T-cell (primary cell): ENCODE measurements around the gene EXOC3. TPM values are rescaled to one million over a fixed set of nuclear protein-coding genes. Genes with fewer than 3 reads are reported as not detected.

Experiments
- ATAC-seq, 4 experiments: fragments of 200-7000 bp in 3 of 4; fragments of 150-1000 bp in 1 of 4; cut with Tn5 transposase; replicated peaks in 1 of 4; 1 replicate in 3 of 4; 2 replicates in 1 of 4; pipeline ENCODE4 v1.10.0; 2021; ENCODE audit warnings: moderate library complexity in 3 of 4, mild to moderate bottlenecking in 2 of 4, moderate number of reproducible peaks in 1 of 4
- CTCF ChIA-PET, 2 donors: fragments of 300-600 bp; sonication (Branson Sonifier 250); formaldehyde crosslinking; loops; one replicate each; lab custom pipeline; 2022; ENCODE audit warnings: antibody characterized with exemption in 2 of 2; lab: Charles Lee
- POLR2A ChIA-PET, 2 donors: fragments of 300-600 bp; sonication (Branson Sonifier 250); formaldehyde crosslinking; loops; one replicate each; lab custom pipeline; 2022; ENCODE audit warnings: antibody characterized with exemption in 2 of 2; lab: Charles Lee
- DNase-seq, 35 experiments: peaks; one replicate each; pipeline versions ENCODE4 v3.0.0 to v3.0.0-alpha.2; 2013 to 2023
- H3K27ac ChIP-seq: one replicate; pipeline ENCODE4 v1.5.1; 2013; ENCODE audit warnings: low read length
- H3K27me3 ChIP-seq, 2 experiments: replicated peaks in 1 of 2; 1 replicate in 1 of 2; 2 replicates in 1 of 2; pipeline versions ENCODE4 v1.6.1 to v1.7.0; 2013; ENCODE audit warnings: low read length in 1 of 2, mixed read lengths in 1 of 2; ENCODE audit not compliant: control insufficient read depth in 2 of 2, insufficient read depth in 2 of 2; ENCODE audit errors: extremely low read depth in 1 of 2
- H3K36me3 ChIP-seq, 2 donors: 1 replicate in 1 of 2; 2 replicates in 1 of 2; pipeline versions ENCODE4 v1.6.1 to v1.7.0; 2013; ENCODE audit warnings: low read length in 1 of 2; ENCODE audit not compliant: control insufficient read depth in 2 of 2, insufficient read depth in 1 of 2; ENCODE audit errors: extremely low read depth in 1 of 2
- H3K4me1 ChIP-seq, 2 experiments: 1 replicate in 1 of 2; 2 replicates in 1 of 2; pipeline versions ENCODE4 v1.6.1 to v1.7.0; 2013; ENCODE audit warnings: low read length in 2 of 2, mixed read lengths in 1 of 2; ENCODE audit not compliant: insufficient read depth in 2 of 2, control insufficient read depth in 1 of 2; ENCODE audit errors: extremely low read depth in 1 of 2
- H3K4me3 ChIP-seq, 2 donors: 1 replicate in 1 of 2; 2 replicates in 1 of 2; pipeline versions ENCODE4 v1.5.1 to v1.7.0; 2013; ENCODE audit warnings: mild to moderate bottlenecking in 2 of 2, low read length in 1 of 2, moderate library complexity in 1 of 2; ENCODE audit not compliant: control insufficient read depth in 1 of 2; ENCODE audit errors: extremely low read depth in 1 of 2
- H3K9me3 ChIP-seq: 2 replicates; pipeline ENCODE4 v1.7.0; 2013
- H3K27ac Mint-ChIP-seq, 2 donors: one replicate each; pipeline ENCODE4 v1.8.0; 2020 to 2021; ENCODE audit warnings: mild to moderate bottlenecking in 2 of 2, mixed read lengths in 2 of 2
- H3K27me3 Mint-ChIP-seq, 2 donors: one replicate each; pipeline ENCODE4 v1.8.0; 2021 to 2022; ENCODE audit warnings: mixed read lengths in 2 of 2
- H3K36me3 Mint-ChIP-seq: one replicate; pipeline ENCODE4 v1.8.0; 2021; ENCODE audit warnings: mixed read lengths
- H3K4me1 Mint-ChIP-seq, 3 donors: one replicate each; pipeline ENCODE4 v1.8.0; 2020 to 2022; ENCODE audit warnings: mixed read lengths in 3 of 3, mild to moderate bottlenecking in 1 of 3
- H3K4me3 Mint-ChIP-seq, 3 donors: one replicate each; pipeline ENCODE4 v1.8.0; 2020 to 2022; ENCODE audit warnings: mild to moderate bottlenecking in 3 of 3, mixed read lengths in 3 of 3, moderate library complexity in 3 of 3
- H3K9me3 Mint-ChIP-seq, 3 donors: one replicate each; pipeline ENCODE4 v1.8.0; 2020 to 2022; ENCODE audit warnings: mixed read lengths in 3 of 3
- WGBS: methylation state at CpG from one replicate; pipeline ENCODE4 v1.1.5; 2013; ENCODE audit warnings: missing lambda C conversion rate; ENCODE audit not compliant: insufficient coverage; 5-methylcytosine and 5-hydroxymethylcytosine counted together
- total RNA-seq, 35 experiments: library from RNA in 6 of 35; stranded (reverse) in 6 of 35; fragments of 120-200 nt in 1 of 35; gene quantifications; one replicate each; pipeline versions ENCODE4 v1.2.1 to v1.2.4 and lab custom pipeline; 2013 to 2026

EXOC3 gene
- total RNA-seq, 5 donors from 2014 or later (not counting 1 experiment from before 2014, with no cell fraction given) = 81.6 to 99.8 (median 84.2) TPM

- Mint-ChIP-seq H3K4me3 (no peak overlapping the region), H3K27ac (no peak overlapping the region), H3K36me3 (no peaks in the 10 kb centered on the region), H3K9me3 (no peaks in the 10 kb centered on the region), H3K4me1 (no peaks in the 10 kb centered on the region), H3K27me3 (peaks cover 12 to 14% of the 10 kb centered on the region in 2 donors)
- POLR2A ChIA-PET = no interaction called here
- Histone ChIP-seq H3K27ac (no peak overlapping the region), H3K4me3 (no peak overlapping the region), H3K4me1 (no peaks in the 10 kb centered on the region), H3K27me3 (peaks cover 0 to 50% of the 10 kb centered on the region in 2 experiments), H3K9me3 (no peaks in the 10 kb centered on the region), H3K36me3 (no peaks in the 10 kb centered on the region)
- 92% methylated on average over 22 of the region's 25 CpGs for WGBS
- ATAC-seq (no peak), DNase-seq (no peak)
- CTCF ChIA-PET = no interaction called here
These were observed 12.6 kb upstream of the EXOC3 start for GRCh38 chr5:430214-430925.

GRCh38 chr5:431001-431710 is 11.8 kb upstream of the EXOC3 start:
- no peak overlapping the region for H3K27ac Mint-ChIP-seq
- WGBS = 44% methylated on average over 11 of the region's 18 CpGs
- no peak overlapping the region for H3K27ac ChIP-seq
- no peaks in the 10 kb centered on the region for H3K4me1 ChIP-seq
- no peaks in the 10 kb centered on the region for H3K36me3 ChIP-seq
- no peaks in the 10 kb centered on the region for H3K36me3 Mint-ChIP-seq
- peaks cover 12 to 14% of the 10 kb centered on the region in 2 donors for H3K27me3 Mint-ChIP-seq
- no peaks in the 10 kb centered on the region for H3K9me3 ChIP-seq
- ChIA-PET CTCF (no interaction called here), POLR2A (no interaction called here)
- no peaks in the 10 kb centered on the region for H3K4me1 Mint-ChIP-seq
- H3K4me3 ChIP-seq = no peak overlapping the region
- peak in 13 of 35 experiments; percentile 9 to 55 (median 27) for DNase-seq
- H3K9me3 Mint-ChIP-seq = no peaks in the 10 kb centered on the region
- ATAC-seq = peak; percentile 69 to 82 (median 74)
- H3K27me3 ChIP-seq = peaks cover 0 to 56% of the 10 kb centered on the region in 2 experiments
- H3K4me3 Mint-ChIP-seq = no peak overlapping the region

GRCh38 chr5:431711-432050 is 11.3 kb upstream of the EXOC3 start:
- Histone ChIP-seq H3K27ac (no peak overlapping the region), H3K27me3 (peaks cover 0 to 58% of the 10 kb centered on the region in 2 experiments), H3K4me1 (no peaks in the 10 kb centered on the region), H3K36me3 (no peaks in the 10 kb centered on the region), H3K4me3 (no peak overlapping the region), H3K9me3 (no peaks in the 10 kb centered on the region)
- no peak for DNase-seq
- Mint-ChIP-seq H3K36me3 (no peaks in the 10 kb centered on the region), H3K27ac (no peak overlapping the region), H3K27me3 (peaks cover 9 to 14% of the 10 kb centered on the region in 2 donors), H3K9me3 (no peaks in the 10 kb centered on the region), H3K4me1 (no peaks in the 10 kb centered on the region), H3K4me3 (no peak overlapping the region)
- ATAC-seq = no peak
- CTCF ChIA-PET = no interaction called here
- 100% methylated on average over 2 of the region's 4 CpGs for WGBS
- POLR2A ChIA-PET = no interaction called here

GRCh38 chr5:432201-432927 is 10.6 kb upstream of the EXOC3 start:
- ChIA-PET CTCF (interaction anchor here in 1 of 2 donors (0.6 kb wide), 1 partner anchor 52 kb away, joined by 4 read pairs; no protein-coding TSS in a partner anchor), POLR2A (no interaction called here)
- no peaks in the 10 kb centered on the region for H3K36me3 ChIP-seq
- Mint-ChIP-seq H3K27me3 (peaks cover 8 to 14% of the 10 kb centered on the region in 2 donors), H3K4me1 (no peaks in the 10 kb centered on the region), H3K27ac (no peak overlapping the region), H3K36me3 (no peaks in the 10 kb centered on the region), H3K4me3 (no peak overlapping the region), H3K9me3 (no peaks in the 10 kb centered on the region)
- no peaks in the 10 kb centered on the region for H3K9me3 ChIP-seq
- no peak for ATAC-seq
- no peak overlapping the region for H3K27ac ChIP-seq
- no peak overlapping the region for H3K4me3 ChIP-seq
- DNase-seq = no peak
- H3K4me1 ChIP-seq = no peaks in the 10 kb centered on the region
- peaks cover 0 to 57% of the 10 kb centered on the region in 2 experiments for H3K27me3 ChIP-seq
- WGBS = 81% methylated on average over 16 of the region's 18 CpGs

- DNase-seq = peak in 1 of 35 experiments; percentile 10
- Histone ChIP-seq H3K27me3 (peaks cover 0 to 58% of the 10 kb centered on the region in 2 experiments), H3K9me3 (no peaks in the 10 kb centered on the region), H3K27ac (no peak overlapping the region), H3K4me3 (no peak overlapping the region), H3K4me1 (no peaks in the 10 kb centered on the region), H3K36me3 (no peaks in the 10 kb centered on the region)
- no peaks in the 10 kb centered on the region for H3K4me1 Mint-ChIP-seq
- CTCF ChIA-PET = interaction anchor here in 1 of 2 donors (0.6 kb wide), 1 partner anchor 53 kb away, joined by 4 read pairs; no protein-coding TSS in a partner anchor
- 87% methylated on average over 21 of the region's 23 CpGs for WGBS
- no peak overlapping the region for H3K27ac Mint-ChIP-seq
- POLR2A ChIA-PET = no interaction called here
- no peaks in the 10 kb centered on the region for H3K9me3 Mint-ChIP-seq
- no peak for ATAC-seq
- no peak overlapping the region for H3K4me3 Mint-ChIP-seq
- H3K27me3 Mint-ChIP-seq = peaks cover 8 to 14% of the 10 kb centered on the region in 2 donors
- no peaks in the 10 kb centered on the region for H3K36me3 Mint-ChIP-seq
These were observed 9.8 kb upstream of the EXOC3 start for GRCh38 chr5:432928-433791.

GRCh38 chr5:433836-434235 is 9.1 kb upstream of the EXOC3 start:
- CTCF ChIA-PET = no interaction called here
- 83% methylated on average over 15 of the region's 16 CpGs for WGBS

More at GRCh38 chr5:433836-434235, 9.1 kb upstream of the EXOC3 start:
- H3K36me3 Mint-ChIP-seq = no peaks in the 10 kb centered on the region
- POLR2A ChIA-PET = no interaction called here
- H3K27me3 Mint-ChIP-seq = peaks cover 8 to 14% of the 10 kb centered on the region in 2 donors
- H3K9me3 ChIP-seq = no peaks in the 10 kb centered on the region
- H3K9me3 Mint-ChIP-seq = no peaks in the 10 kb centered on the region
- H3K36me3 ChIP-seq = no peaks in the 10 kb centered on the region
- no peak overlapping the region for H3K4me3 Mint-ChIP-seq
- no peak overlapping the region for H3K27ac ChIP-seq
- H3K4me3 ChIP-seq = no peak overlapping the region
- peaks cover 0 to 64% of the 10 kb centered on the region in 2 experiments for H3K27me3 ChIP-seq
- ATAC-seq (no peak), DNase-seq (no peak)
- no peaks in the 10 kb centered on the region for H3K4me1 ChIP-seq
- H3K27ac Mint-ChIP-seq = no peak overlapping the region
- H3K4me1 Mint-ChIP-seq = no peaks in the 10 kb centered on the region
